CD4-positive, alpha-beta T cell (primary cell): ENCODE data around the gene LRSAM1. TPM values are rescaled to one million over a fixed set of nuclear protein-coding genes. Genes with fewer than 3 reads are reported as not detected.

ENCODE experiments used
- ATAC-seq: fragments of 200-7000 bp; cut with Tn5 transposase; one replicate; pipeline ENCODE4 v1.10.0; 2022; ENCODE audit warnings: mild to moderate bottlenecking; ENCODE audit not compliant: poor library complexity
- CTCF ChIA-PET: fragments of 350-600 bp; sonication (Branson Sonifier 250); formaldehyde crosslinking; loops from one replicate; lab custom pipeline; 2021; ENCODE audit warnings: antibody characterized with exemption, inconsistent platforms; lab: Charles Lee
- POLR2A ChIA-PET: fragments of 350-600 bp; sonication (Branson Sonifier 250); formaldehyde crosslinking; loops from one replicate; lab custom pipeline; 2021; ENCODE audit warnings: antibody characterized with exemption, inconsistent platforms; lab: Charles Lee
- DNase-seq, 14 experiments: peaks; one replicate each; pipeline ENCODE4 v3.0.0-alpha.2; 2013 to 2020; ENCODE audit warnings: mixed read lengths in 2 of 14
- H3K27ac ChIP-seq, 2 donors: one replicate each; pipeline versions ENCODE4 v1.5.1 to v1.7.0; 2013; ENCODE audit warnings: low read length in 2 of 2, low read depth in 1 of 2, mild to moderate bottlenecking in 1 of 2
- H3K27me3 ChIP-seq, 2 experiments: 1 replicate in 1 of 2; 2 replicates in 1 of 2; pipeline versions ENCODE4 v1.6.1 to v1.7.0; 2013; ENCODE audit warnings: low read length in 2 of 2, control low read depth in 1 of 2, mild to moderate bottlenecking in 1 of 2, moderate library complexity in 1 of 2; ENCODE audit not compliant: insufficient read depth in 2 of 2, control insufficient read depth in 1 of 2
- H3K36me3 ChIP-seq: one replicate; pipeline ENCODE4 v1.6.1; 2013; ENCODE audit warnings: low read length, control low read depth; ENCODE audit not compliant: insufficient read depth
- H3K4me1 ChIP-seq: one replicate; pipeline ENCODE4 v1.6.1; 2013; ENCODE audit warnings: low read length, control low read depth; ENCODE audit not compliant: insufficient read depth
- H3K4me3 ChIP-seq: one replicate; pipeline ENCODE4 v1.5.1; 2013; ENCODE audit warnings: mild to moderate bottlenecking, low read length, moderate library complexity
- H3K9me3 ChIP-seq, 2 experiments: 1 replicate in 1 of 2; 2 replicates in 1 of 2; pipeline versions ENCODE4 v1.6.1 to v1.7.0; 2013; ENCODE audit warnings: low read length in 2 of 2, mild to moderate bottlenecking in 2 of 2, control low read depth in 1 of 2, moderate library complexity in 1 of 2; ENCODE audit not compliant: control insufficient read depth in 1 of 2, insufficient read depth in 1 of 2
- H3K27ac Mint-ChIP-seq: one replicate; pipeline ENCODE4 v1.8.0; 2020; ENCODE audit warnings: mixed read lengths
- H3K27me3 Mint-ChIP-seq: one replicate; pipeline ENCODE4 v1.8.0; 2021; ENCODE audit warnings: mixed read lengths
- H3K36me3 Mint-ChIP-seq: one replicate; pipeline ENCODE4 v1.8.0; 2021; ENCODE audit warnings: low read depth, mixed read lengths
- H3K4me1 Mint-ChIP-seq: one replicate; pipeline ENCODE4 v1.8.0; 2021; ENCODE audit warnings: low read depth, mixed read lengths
- H3K4me3 Mint-ChIP-seq: one replicate; pipeline ENCODE4 v1.8.0; 2020; ENCODE audit warnings: mild to moderate bottlenecking, mixed read lengths
- H3K9me3 Mint-ChIP-seq: one replicate; pipeline ENCODE4 v1.8.0; 2020; ENCODE audit warnings: mixed read lengths
- CTCF ChIP-seq: fragments of 200-600 bp; IDR thresholded peaks from one replicate; pipeline ENCODE4 v1.8.0; 2022; ENCODE audit warnings: antibody characterized with exemption, mild to moderate bottlenecking
- intact Hi-C, 2 experiments: fragments of 100-400 bp; cut with DNase I in 1 of 2; cut with micrococcal nuclease in 1 of 2; formaldehyde crosslinking; loops; one replicate each; pipeline versions ENCODE4 v1.15.1 to v1.9.0; 2023 to 2025; cut with DNase I, micrococcal nuclease
- total RNA-seq, 174 experiments: library from RNA in 2 of 174; stranded (reverse) in 2 of 174; gene quantifications; one replicate each; pipeline ENCODE4 v1.2.3 and lab custom pipeline; 2021 to 2026

Gene LRSAM1
- total RNA-seq, 2 experiments from 2014 or later, result 11.4 to 16.0 TPM

- Mint-ChIP-seq H3K27ac (no peak overlapping the region), H3K4me1 (no peaks in the 10 kb centered on the region), H3K4me3 (no peak overlapping the region), H3K36me3 (peaks cover 23% of the 10 kb centered on the region), H3K27me3 (no peaks in the 10 kb centered on the region), H3K9me3 (no peaks in the 10 kb centered on the region)
- H3K27me3 ChIP-seq, result no peaks in the 10 kb centered on the region
- TF ChIP-seq CTCF, result no peak
- no peak overlapping the region for H3K27ac ChIP-seq
- ChIA-PET POLR2A (no interaction called here), CTCF (no interaction called here)
- H3K36me3 ChIP-seq, result peaks cover 35% of the 10 kb centered on the region
- intact Hi-C loops, result no loop called here
- H3K9me3 ChIP-seq, result no peaks in the 10 kb centered on the region
- H3K4me3 ChIP-seq, result no peak overlapping the region
- DNase-seq (no peak), ATAC-seq (no peak)
- peaks cover 2% of the 10 kb centered on the region for H3K4me1 ChIP-seq
These were observed 45.7 kb downstream of the LRSAM1 start for GRCh38 chr9:127496974-127497373.

GRCh38 chr9:127497656-127498290 lies 46.5 kb downstream of the LRSAM1 start:
- Mint-ChIP-seq H3K27me3 (no peaks in the 10 kb centered on the region), H3K9me3 (no peaks in the 10 kb centered on the region), H3K36me3 (peaks cover 23% of the 10 kb centered on the region), H3K27ac (no peak overlapping the region), H3K4me3 (no peak overlapping the region), H3K4me1 (no peaks in the 10 kb centered on the region)
- H3K9me3 ChIP-seq, result no peaks in the 10 kb centered on the region
- peaks cover 35% of the 10 kb centered on the region for H3K36me3 ChIP-seq
- ChIA-PET CTCF (no interaction called here), POLR2A (no interaction called here)
- no peak overlapping the region for H3K4me3 ChIP-seq
- H3K4me1 ChIP-seq, result peaks cover 2% of the 10 kb centered on the region
- no peak overlapping the region for H3K27ac ChIP-seq
- no peak for TF ChIP-seq CTCF
- intact Hi-C loops, result no loop called here
- DNase-seq (no peak), ATAC-seq (no peak)
- no peaks in the 10 kb centered on the region for H3K27me3 ChIP-seq

- Mint-ChIP-seq H3K36me3 (peaks cover 19% of the 10 kb centered on the region), H3K4me3 (no peak overlapping the region), H3K27ac (no peak overlapping the region), H3K9me3 (no peaks in the 10 kb centered on the region), H3K4me1 (no peaks in the 10 kb centered on the region), H3K27me3 (no peaks in the 10 kb centered on the region)
- Histone ChIP-seq H3K27ac (no peak overlapping the region), H3K27me3 (no peaks in the 10 kb centered on the region), H3K36me3 (peaks cover 33% of the 10 kb centered on the region), H3K9me3 (no peaks in the 10 kb centered on the region), H3K4me1 (peaks cover 2% of the 10 kb centered on the region), H3K4me3 (no peak overlapping the region)
- ChIA-PET CTCF (no interaction called here), POLR2A (no interaction called here)
- TF ChIP-seq CTCF, result no peak
- ATAC-seq, result no peak
- no peak for DNase-seq
- intact Hi-C loops, result no loop called here
These were observed 47.0 kb downstream of the LRSAM1 start for GRCh38 chr9:127498298-127498697.
